HG03469 (cell line): ENCODE data around the gene SEM1.
"Not testable (repeated sequence)": the region's sequence is repeated elsewhere in the genome, so short reads cannot be mapped to it uniquely, and the experiment has no call there.

Experiments used
- ATAC-seq: cut with Tn5 transposase; IDR thresholded peaks from one replicate; pipeline ENCODE4 v1.9.1; 2021; ENCODE audit warnings: mild to moderate bottlenecking, moderate library complexity, moderate number of reproducible peaks; ENCODE audit not compliant: unreplicated experiment

Gene SEM1

GRCh38 chr7:96709381-96710228 is at the start of gene SEM1:
SEM1 (minus strand) TSS chr7:96709846; CDS start chr7:96709763, 83 bp downstream.
- peak; percentile 81 for ATAC-seq

- ATAC-seq, result not testable (repeated sequence)
These were observed 48.2 kb upstream of the SEM1 start for GRCh38 chr7:96757880-96758279.

- ATAC-seq, result no peak
These were observed 37.8 kb upstream of the SEM1 start for GRCh38 chr7:96747418-96747940.

DNA sequence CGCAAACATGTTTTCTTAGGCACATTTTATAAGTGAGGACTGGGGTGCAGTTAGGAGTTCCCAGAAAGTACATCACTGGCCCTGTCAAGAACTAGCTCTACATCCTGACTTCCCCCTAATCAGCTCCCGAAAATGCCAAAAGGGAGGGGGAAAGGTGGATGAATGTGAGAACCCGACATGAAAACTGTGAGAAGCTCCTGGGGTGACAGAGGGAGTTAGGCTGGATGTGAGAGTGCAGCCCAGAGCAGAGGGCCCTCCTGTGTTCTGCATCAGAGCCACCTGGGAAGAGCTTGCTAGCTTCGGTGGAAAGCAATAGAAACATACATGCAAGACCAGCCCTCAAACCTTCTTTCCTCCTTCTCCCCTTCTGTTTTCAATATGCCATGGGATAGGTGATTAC is 30.5 kb upstream of the SEM1 start:
- no peak for ATAC-seq

- no peak for ATAC-seq
These were observed 30.0 kb upstream of the SEM1 start for GRCh38 chr7:96739609-96740008.

- ATAC-seq, result no peak
These were observed 29.5 kb upstream of the SEM1 start for GRCh38 chr7:96739167-96739566.

DNA sequence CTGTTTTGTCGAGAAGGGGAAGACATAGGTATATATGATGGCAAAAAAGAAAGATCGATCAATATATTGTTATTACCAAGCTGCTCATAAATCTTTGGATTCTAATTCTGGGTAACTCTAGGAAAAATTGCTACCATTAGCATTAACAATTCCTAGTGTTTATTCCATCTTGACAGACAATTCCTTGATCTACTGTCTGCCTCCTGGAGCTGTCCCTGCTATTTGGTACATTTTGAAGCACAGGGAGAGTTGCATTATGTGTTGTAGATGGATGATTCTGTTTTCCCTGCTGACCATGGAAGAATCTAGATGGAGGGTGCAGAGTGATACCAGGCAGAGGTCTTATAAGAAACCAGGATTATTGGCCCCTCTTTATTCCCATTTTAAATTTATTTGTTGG is 29.1 kb upstream of the SEM1 start:
- ATAC-seq, result no peak

DNA sequence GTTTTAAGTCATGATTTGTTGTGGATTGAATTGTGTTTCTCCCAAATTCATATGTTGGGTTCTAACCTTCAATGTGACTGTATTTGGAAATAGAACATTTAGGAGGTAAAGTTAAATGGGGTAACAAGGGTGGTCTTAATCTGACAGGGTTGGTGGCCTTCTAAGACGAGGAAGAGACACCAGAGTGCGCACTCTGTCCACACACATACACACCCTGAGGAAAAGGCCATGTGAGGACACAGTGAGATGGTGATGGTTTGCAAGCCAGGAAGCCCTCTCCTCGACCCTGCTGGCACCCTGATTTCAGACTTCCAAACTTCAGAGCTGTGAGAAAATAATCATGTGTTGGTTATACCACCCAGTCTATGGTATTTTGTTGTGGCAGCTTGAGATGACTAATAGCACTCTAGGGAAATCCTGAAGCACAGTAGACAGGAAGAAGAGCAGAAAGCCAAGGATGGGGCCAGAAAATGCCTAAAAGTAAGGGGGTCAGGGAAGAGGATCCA is 28.0 kb upstream of the SEM1 start:
- no peak for ATAC-seq

GRCh38 chr7:96734343-96734742 is 24.7 kb upstream of the SEM1 start:
- no peak for ATAC-seq

DNA sequence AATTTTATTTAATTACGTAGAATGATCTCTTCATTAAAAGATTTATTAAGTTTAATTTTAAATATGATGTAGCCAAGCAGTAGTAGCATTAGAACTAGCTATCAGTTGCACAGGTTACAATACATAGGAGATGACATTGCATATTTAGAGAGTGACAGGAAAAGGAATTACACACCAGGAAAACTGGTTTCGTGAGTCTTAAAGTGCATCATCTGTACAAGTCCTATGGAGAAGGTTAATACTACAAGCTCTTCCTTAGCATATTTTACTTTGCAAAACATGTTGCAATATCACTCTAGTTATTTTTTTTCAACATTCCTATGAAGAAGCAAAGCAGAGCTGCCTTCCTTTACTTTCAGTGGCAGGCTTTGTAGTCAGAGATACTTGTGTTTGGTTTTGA is 20.2 kb upstream of the SEM1 start:
- no peak for ATAC-seq

DNA sequence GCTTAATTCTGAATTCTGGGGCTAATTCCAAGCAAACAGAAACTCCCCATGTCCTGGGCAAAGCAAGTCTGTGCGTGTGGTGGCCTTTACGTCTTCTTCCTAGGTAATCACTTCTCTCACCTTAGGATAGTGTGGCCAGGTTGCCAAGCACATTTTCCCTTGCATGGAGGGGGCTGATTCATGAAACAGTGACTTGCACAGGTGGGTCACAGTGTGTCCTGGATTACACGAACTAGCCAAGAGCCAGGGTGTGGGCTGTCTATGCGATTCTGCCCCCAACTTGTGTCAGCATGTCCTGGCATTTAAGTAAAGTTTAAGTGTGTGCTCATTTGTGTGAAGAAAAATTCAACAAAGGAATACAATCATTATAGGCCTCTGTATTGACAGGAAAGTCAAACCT is 18.5 kb upstream of the SEM1 start:
- ATAC-seq, result no peak

DNA sequence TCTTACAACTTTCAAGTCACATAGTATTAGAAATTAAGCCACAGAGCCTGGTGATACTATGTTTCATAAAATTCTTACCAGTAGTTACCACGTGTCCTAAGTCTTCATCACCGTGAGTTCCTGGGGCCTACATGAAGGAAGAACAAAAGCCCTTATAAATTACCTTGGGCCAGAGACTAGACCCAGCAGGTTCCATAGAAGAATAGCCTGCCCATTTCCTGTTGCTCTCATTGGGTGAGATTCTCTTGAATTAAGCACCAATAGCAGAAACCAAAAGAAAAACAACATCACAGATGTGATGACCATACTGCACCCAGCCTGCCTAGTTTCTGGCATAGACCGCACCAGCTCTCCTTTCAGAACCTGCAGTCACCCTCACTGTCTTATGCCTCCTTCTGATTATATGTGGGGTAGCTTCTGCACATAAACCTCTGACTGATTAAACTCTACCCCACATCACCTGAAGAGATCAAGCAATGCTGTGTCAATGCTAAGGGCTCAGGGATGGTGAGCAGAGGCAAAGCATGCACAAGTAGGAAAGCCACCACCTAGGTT is 18.0 kb upstream of the SEM1 start:
- ATAC-seq, result no peak

GRCh38 chr7:96723622-96724021 is 14.0 kb upstream of the SEM1 start:
- ATAC-seq, result no peak

GRCh38 chr7:96722928-96723327 is 13.3 kb upstream of the SEM1 start:
- not testable (repeated sequence) for ATAC-seq

DNA sequence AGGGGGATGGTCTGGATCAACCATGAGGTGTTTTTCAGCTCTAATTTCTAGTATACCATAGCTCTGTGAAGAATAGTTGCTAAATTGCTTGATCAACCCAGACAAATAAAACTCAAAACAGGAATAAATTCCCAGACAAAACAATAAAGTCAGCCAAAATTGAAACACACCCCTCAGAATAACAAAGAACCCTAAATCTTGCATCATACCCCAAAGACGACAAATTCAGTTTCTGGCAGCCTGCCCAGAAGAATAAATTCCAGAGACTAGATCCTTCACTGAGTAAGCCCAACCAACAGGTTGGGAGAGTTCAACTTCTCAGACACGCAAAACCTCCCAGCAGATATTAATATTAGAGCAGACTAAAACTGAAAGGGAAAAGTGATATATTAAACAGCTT is 11.2 kb upstream of the SEM1 start:
- ATAC-seq, result no peak

DNA sequence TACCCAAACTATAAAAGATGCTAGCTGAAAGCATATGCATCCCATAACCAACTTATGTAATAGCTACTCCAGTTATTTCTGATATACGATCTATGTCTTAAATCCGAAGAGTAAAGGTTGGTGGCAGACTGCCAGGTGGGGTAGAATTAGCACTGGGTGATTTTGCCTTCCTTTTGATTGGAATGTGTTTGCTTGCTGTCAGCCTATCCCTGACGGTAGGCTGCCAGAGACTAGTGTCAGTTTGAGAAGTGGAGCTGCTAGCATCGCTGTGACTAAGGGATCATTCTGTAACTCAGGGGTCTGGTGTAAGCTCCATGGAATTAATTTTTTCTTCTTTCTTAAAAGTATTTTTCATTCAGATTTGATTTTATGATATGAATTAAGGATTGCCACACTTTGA is 9.5 kb upstream of the SEM1 start:
- ATAC-seq, result no peak

DNA sequence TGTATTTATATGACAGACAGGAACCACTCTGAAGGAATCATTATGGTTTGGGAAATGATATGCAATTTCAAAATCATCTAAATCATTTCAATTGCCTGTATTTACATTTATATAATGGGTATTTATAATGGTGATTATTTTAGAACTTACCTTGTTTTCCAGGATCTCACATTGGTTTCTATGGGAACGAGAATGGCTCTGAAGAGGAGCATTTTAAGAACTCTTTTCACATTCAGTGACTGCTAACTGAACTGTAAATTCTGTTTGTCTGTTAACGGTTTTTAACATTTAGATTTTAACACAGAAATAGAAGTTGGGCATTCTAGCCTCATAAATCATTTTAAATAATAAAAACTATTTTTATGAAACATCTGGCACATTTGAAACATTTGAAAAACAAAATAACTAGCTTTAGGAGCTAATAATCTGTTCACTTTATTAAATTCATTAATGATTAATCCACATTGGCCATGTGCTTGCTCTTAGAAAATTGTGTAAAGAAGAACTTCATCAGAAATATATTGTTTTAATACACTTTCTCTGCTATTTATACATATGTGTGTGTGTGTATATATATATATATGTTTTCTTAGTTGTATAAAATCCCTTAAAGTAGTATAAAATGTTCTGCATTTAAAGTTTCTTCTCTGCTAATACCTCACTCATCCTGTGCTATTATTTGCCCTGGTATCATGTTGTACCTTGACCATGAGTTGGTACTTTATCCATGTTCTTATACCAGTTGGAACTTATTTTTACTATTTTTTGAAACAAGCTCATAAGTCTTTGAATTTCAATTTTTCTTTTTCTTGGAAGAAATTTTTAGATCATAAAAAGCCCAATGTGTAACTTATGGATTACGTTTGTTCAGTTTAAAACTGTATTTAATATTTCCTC is 8.7 kb upstream of the SEM1 start:
- ATAC-seq, result no peak

- no peak for ATAC-seq
These were observed 3.4 kb upstream of the SEM1 start for GRCh38 chr7:96713037-96713436.

- ATAC-seq, result no peak
These were observed 898 bp upstream of the SEM1 start for GRCh38 chr7:96710544-96710943.

- ATAC-seq, result no peak
These were observed 774 bp downstream of the SEM1 start for GRCh38 chr7:96708872-96709271.
